Mesenteric fat pad (tissue), 1 donor: ENCODE data around the gene SAPCD2. TPM values are rescaled to one million over a fixed set of nuclear protein-coding genes. Genes with fewer than 3 reads are reported as not detected.

ENCODE experiments used
- DNase-seq: peaks from one replicate; pipeline ENCODE4 v3.0.0-alpha.2; 2020; ENCODE audit warnings: low spot score
- total RNA-seq: library from RNA; stranded (reverse); fragmentation: NEBNext Ultra II Directional; extraction: Animal tissue kit (Norgen Biotek cat#: 25700); gene quantifications from one replicate; pipeline ENCODE4 v1.2.1, GENCODE V29; 2021
- donor health status: DM: yes; HTN: yes; CAD: no.

Gene SAPCD2
- total RNA-seq, 1 donor from 2014 or later, result 0.42 TPM

GRCh38 chr9:137020771-137021567 is 49.4 kb downstream of the SAPCD2 start:
- DNase-seq, result no peak

GRCh38 chr9:137019891-137020683 is 50.3 kb downstream of the SAPCD2 start:
- no peak for DNase-seq

GRCh38 chr9:137018761-137019559 is 51.4 kb downstream of the SAPCD2 start:
- DNase-seq, result no peak

GRCh38 chr9:137017791-137018497 is 52.4 kb downstream of the SAPCD2 start:
- no peak for DNase-seq

GRCh38 chr9:137017071-137017470 is 53.3 kb downstream of the SAPCD2 start:
- no peak for DNase-seq

- DNase-seq, result no peak
Observed at GRCh38 chr9:137016436-137016835, 53.9 kb downstream of the SAPCD2 start.

GRCh38 chr9:137015976-137016375 is 54.4 kb downstream of the SAPCD2 start:
- no peak for DNase-seq

- no peak for DNase-seq
Observed at GRCh38 chr9:137015540-137015930, 54.8 kb downstream of the SAPCD2 start.

GRCh38 chr9:137014776-137015539 is 55.4 kb downstream of the SAPCD2 start:
- no peak for DNase-seq

GRCh38 chr9:137014166-137014565 is 56.2 kb downstream of the SAPCD2 start:
- no peak for DNase-seq

- no peak for DNase-seq
Observed at GRCh38 chr9:137013571-137013940, 56.8 kb downstream of the SAPCD2 start.

- DNase-seq, result no peak
Observed at GRCh38 chr9:137012694-137013570, 57.4 kb downstream of the SAPCD2 start.

Other genes starting within 250 kb of the SAPCD2 start
- gene AJM1, start 228.1 kb downstream of the SAPCD2 start, total RNA-seq, result 1.00 TPM
- 89.6 TPM for gene PHPT1, start 221.1 kb downstream of the SAPCD2 start, total RNA-seq
- 1.6 TPM for gene MAMDC4, start 218.2 kb downstream of the SAPCD2 start, total RNA-seq
- 215 TPM for gene EDF1, start 204.2 kb downstream of the SAPCD2 start, total RNA-seq
- 8.8 TPM for gene TRAF2, start 184.0 kb downstream of the SAPCD2 start, total RNA-seq
- gene FBXW5, start 125.8 kb downstream of the SAPCD2 start, total RNA-seq, result 95.2 TPM
- not detected for gene C8G, start 125.3 kb downstream of the SAPCD2 start, total RNA-seq
- not detected for gene LCN12, start 118.3 kb downstream of the SAPCD2 start, total RNA-seq
- 249 TPM for gene PTGDS, start 93.1 kb downstream of the SAPCD2 start, total RNA-seq
- 0.71 TPM for gene LCNL1, start 87.6 kb downstream of the SAPCD2 start, total RNA-seq
- 29.4 TPM for gene PAXX, start 78.1 kb downstream of the SAPCD2 start, total RNA-seq
- 1.6 TPM for gene CLIC3, start 74.0 kb downstream of the SAPCD2 start, total RNA-seq
- gene ABCA2, start 42.3 kb downstream of the SAPCD2 start, total RNA-seq, result 47.2 TPM
- 0.55 TPM for gene FUT7, start 38.5 kb downstream of the SAPCD2 start, total RNA-seq
- gene NPDC1, start 24.4 kb downstream of the SAPCD2 start, total RNA-seq, result 95.3 TPM
- gene ENTPD2, start 16.5 kb downstream of the SAPCD2 start, total RNA-seq, result not detected
- 28.1 TPM for gene UAP1L1, start 7.0 kb upstream of the SAPCD2 start, total RNA-seq
- gene MAN1B1, start 16.4 kb upstream of the SAPCD2 start, total RNA-seq, result 33.0 TPM
- gene DPP7, start 44.2 kb upstream of the SAPCD2 start, total RNA-seq, result 150 TPM
- not detected for gene GRIN1, start 68.6 kb upstream of the SAPCD2 start, total RNA-seq
- not detected for gene LRRC26, start 99.5 kb upstream of the SAPCD2 start, total RNA-seq
- not detected for gene TMEM210, start 101.5 kb upstream of the SAPCD2 start, total RNA-seq
- gene ANAPC2, start 118.0 kb upstream of the SAPCD2 start, total RNA-seq, result 39.3 TPM
- 53.3 TPM for gene SSNA1, start 118.1 kb upstream of the SAPCD2 start, total RNA-seq
- 5.1 TPM for gene TPRN, start 130.2 kb upstream of the SAPCD2 start, total RNA-seq
- gene TMEM203, start 135.1 kb upstream of the SAPCD2 start, total RNA-seq, result 24.8 TPM
- gene NDOR1, start 135.1 kb upstream of the SAPCD2 start, total RNA-seq, result 10.4 TPM
- gene RNF208, start 151.7 kb upstream of the SAPCD2 start, total RNA-seq, result 5.9 TPM
- gene CYSRT1, start 154.6 kb upstream of the SAPCD2 start, total RNA-seq, result 0.42 TPM
- not detected for gene RNF224, start 156.9 kb upstream of the SAPCD2 start, total RNA-seq
- gene SLC34A3, start 160.3 kb upstream of the SAPCD2 start, total RNA-seq, result not detected
- 298 TPM for gene TUBB4B, start 170.7 kb upstream of the SAPCD2 start, total RNA-seq
- not detected for gene STPG3, start 180.7 kb upstream of the SAPCD2 start, total RNA-seq
- 39.2 TPM for gene NELFB, start 184.8 kb upstream of the SAPCD2 start, total RNA-seq
- 9.2 TPM for gene TOR4A, start 207.2 kb upstream of the SAPCD2 start, total RNA-seq
- gene NRARP, start 231.7 kb upstream of the SAPCD2 start, total RNA-seq, result 16.3 TPM